ENCODE results near the gene NEU4.

GRCh38 chr2:241852981-241853631 is 44.1 kb downstream of the NEU4 start:
- TF ChIP-seq POLR2A (IDR thresholded peaks at IDR 0.05) = no peak
- no peak for TF ChIP-seq CTCF (IDR thresholded peaks at IDR 0.05 in 4 of 5, conservative IDR thresholded peaks at IDR 0.05 in 1 of 5)

Data from gastrocnemius medialis (tissue), 4 donors.